K562 (cell line): Measurements from ENCODE around the gene AIFM3. TPM values are rescaled to one million over a fixed set of nuclear protein-coding genes. Genes with fewer than 3 reads are reported as not detected.

Source experiments
- ATAC-seq: fragments of 200-7000 bp; cut with Tn5 transposase; 3 replicates; pipeline ENCODE4 v1.9.1; 2020; ENCODE audit warnings: moderate library complexity
- BruUV-seq: library from RNA; stranded (reverse); fragments of 400-500 nt; replicated peaks from 2 replicates; lab custom pipeline; 2021; lab: Mats Ljungman, UMichigan
- CTCF ChIA-PET: fragments of 300-600 bp; formaldehyde crosslinking; extraction: SDS; loops from one replicate; lab custom pipeline; 2021; ENCODE audit warnings: low intra/inter-chr PET ratio; lab: Yijun Ruan, JAX
- POLR2A ChIA-PET: fragments of 300-600, 350-650 bp; sonication (Branson Sonifier 250); formaldehyde crosslinking; extraction: SDS; loops from one replicate; lab custom pipeline; 2021; ENCODE audit warnings: antibody characterized with exemption, inconsistent platforms; lab: Yijun Ruan, JAX
- DNase-seq, 4 experiments: peaks; one replicate each; pipeline versions ENCODE4 v3.0.0 to v3.0.0-alpha.2; 2011 to 2018; ENCODE audit warnings: low spot score in 3 of 4, mixed read lengths in 3 of 4; ENCODE audit errors: extremely low read depth in 1 of 4
- FAIRE-seq: peaks from 2 replicates; lab custom pipeline; 2011; peaks lifted over from hg19 to GRCh38; lab: Jason Lieb, UNC
- H2AFZ ChIP-seq: 2 replicates; pipeline ENCODE4 v1.6.0; 2011; ENCODE audit warnings: low read depth, low read length, control low read depth, inconsistent platforms
- H3K27ac ChIP-seq: fragments of 200-600 bp; 3 replicates; pipeline ENCODE4 v1.8.0; 2011; ENCODE audit warnings: low read depth, mild to moderate bottlenecking, control low read depth, inconsistent platforms, low read length, moderate library complexity, mixed read lengths; ENCODE audit errors: extremely low read depth
- H3K27me3 ChIP-seq, 2 experiments: fragments of 300-600 bp in 1 of 2; 2 replicates in 1 of 2; 3 replicates in 1 of 2; pipeline versions ENCODE4 v1.6.0 to v1.8.0; 2011; ENCODE audit warnings: inconsistent platforms in 2 of 2, low read length in 2 of 2, mild to moderate bottlenecking in 1 of 2, mixed read lengths in 1 of 2, moderate library complexity in 1 of 2; ENCODE audit not compliant: control insufficient read depth in 2 of 2, insufficient read depth in 2 of 2
- H3K36me3 ChIP-seq: fragments of 300-600 bp; 3 replicates; pipeline ENCODE4 v1.8.0; 2011; ENCODE audit warnings: mild to moderate bottlenecking, low read length, inconsistent platforms; ENCODE audit not compliant: control insufficient read depth, insufficient read depth
- H3K4me1 ChIP-seq, 2 experiments: fragments of 200-600 bp in 1 of 2; replicated peaks in 1 of 2; 2 replicates in 1 of 2; 3 replicates in 1 of 2; pipeline versions ENCODE4 v1.5.1 to v1.8.0; 2011; ENCODE audit warnings: inconsistent platforms in 2 of 2, low read length in 2 of 2, mild to moderate bottlenecking in 1 of 2, mixed read lengths in 1 of 2, moderate library complexity in 1 of 2; ENCODE audit not compliant: control insufficient read depth in 2 of 2, insufficient read depth in 2 of 2
- H3K4me2 ChIP-seq: 2 replicates; pipeline ENCODE4 v1.6.1; 2011; ENCODE audit warnings: low read length, control low read depth, inconsistent platforms, mixed read lengths; ENCODE audit not compliant: insufficient read depth
- H3K4me3 ChIP-seq: fragments of 200-600 bp; sonication (generic), shearing (Covaris generic); 2 replicates; pipeline ENCODE4 v1.5.1; 2016; ENCODE audit warnings: control low read depth, inconsistent platforms
- H3K79me2 ChIP-seq: fragments of 200-600 bp; 3 replicates; pipeline ENCODE4 v1.8.0; 2011; ENCODE audit warnings: low read length, inconsistent platforms; ENCODE audit not compliant: control insufficient read depth, insufficient read depth
- H3K9ac ChIP-seq, 2 experiments: 2 replicates each; pipeline versions ENCODE4 v1.6.0 to v1.6.1; 2011; ENCODE audit warnings: low read depth in 2 of 2, low read length in 2 of 2, control low read depth in 1 of 2, inconsistent platforms in 1 of 2, mild to moderate bottlenecking in 1 of 2, mixed read lengths in 1 of 2; ENCODE audit not compliant: insufficient read depth in 1 of 2
- H3K9me1 ChIP-seq: one replicate; pipeline ENCODE4 v1.6.0; 2011; ENCODE audit warnings: inconsistent platforms, mild to moderate bottlenecking, low read length, moderate library complexity; ENCODE audit not compliant: control insufficient read depth, insufficient read depth
- H3K9me3 ChIP-seq: replicated peaks from 2 replicates; pipeline ENCODE4 v1.5.1; 2011; ENCODE audit warnings: low read depth, low read length, inconsistent platforms; ENCODE audit not compliant: control insufficient read depth, insufficient read depth
- H4K20me1 ChIP-seq: replicated peaks from 2 replicates; pipeline ENCODE4 v1.6.1; 2011; ENCODE audit warnings: low read length, inconsistent platforms, mixed read lengths; ENCODE audit not compliant: control insufficient read depth, insufficient read depth
- ARHGAP35 ChIP-seq: fragments of 450-650 bp; IDR thresholded peaks from 2 replicates; pipeline ENCODE4 v1.6.1; 2018; ENCODE audit not compliant: partially characterized antibody
- ARNT ChIP-seq, 2 experiments: fragments of 450-650 bp; IDR thresholded peaks; 2 replicates each; pipeline ENCODE4 v1.6.1; 2016; ENCODE audit warnings: mild to moderate bottlenecking in 1 of 2
- DNMT1 ChIP-seq: fragments of 450-650 bp; IDR thresholded peaks from 2 replicates; pipeline ENCODE4 v1.6.1; 2016; ENCODE audit warnings: antibody characterized with exemption, mild to moderate bottlenecking
- FOXM1 ChIP-seq, 2 experiments: fragments of 450-650 bp in 1 of 2; sonication (generic) in 1 of 2; formaldehyde crosslinking in 1 of 2; IDR thresholded peaks; 2 replicates each; pipeline versions ENCODE4 v1.6.1 to v1.9.0; 2017 to 2022; ENCODE audit warnings: low read depth in 2 of 2, mild to moderate bottlenecking in 2 of 2, missing genetic modification reagents in 1 of 2, moderate library complexity in 1 of 2
- GATAD2A ChIP-seq: fragments of 450-650 bp; IDR thresholded peaks from 2 replicates; pipeline ENCODE4 v1.6.1; 2017
- KLF1 ChIP-seq: fragments of 450-650 bp; IDR thresholded peaks from 2 replicates; pipeline ENCODE4 v1.6.1; 2016; ENCODE audit warnings: missing genetic modification characterization, missing compliant biosample characterization
- MCM5 ChIP-seq: fragments of 450-650 bp; IDR thresholded peaks from 2 replicates; pipeline ENCODE4 v1.6.1; 2016; ENCODE audit warnings: low read depth
- NELFE ChIP-seq: IDR thresholded peaks from 2 replicates; pipeline ENCODE4 v1.6.1; 2011; ENCODE audit warnings: mild to moderate bottlenecking; ENCODE audit not compliant: insufficient read depth, insufficient read length
- POLR2B ChIP-seq: fragments of 450-650 bp; IDR thresholded peaks from 2 replicates; pipeline ENCODE4 v1.6.1; 2018; ENCODE audit warnings: low read depth; ENCODE audit not compliant: partially characterized antibody
- PTTG1 ChIP-seq: fragments of 450-650 bp; IDR thresholded peaks from 2 replicates; pipeline ENCODE4 v1.6.1; 2016; ENCODE audit warnings: low read depth, mild to moderate bottlenecking, missing genetic modification characterization, missing compliant biosample characterization
- RFX7 ChIP-seq: fragments of 250-450 bp; sonication (Bioruptor Pico); IDR thresholded peaks from 2 replicates; pipeline ENCODE4 v1.5.1; 2021; ENCODE audit warnings: mild to moderate bottlenecking
- THAP12 ChIP-seq: fragments of 250-450 bp; sonication (Bioruptor Pico); IDR thresholded peaks from 2 replicates; pipeline ENCODE4 v1.9.0; 2021; ENCODE audit warnings: mild to moderate bottlenecking, inconsistent platforms
- ZHX1 ChIP-seq: fragments of 150-350 bp; conservative IDR thresholded peaks from 2 replicates; pipeline ENCODE4 v1.6.1; 2014; ENCODE audit warnings: low read length
- ZNF512 ChIP-seq: IDR thresholded peaks from 2 replicates; pipeline ENCODE4 v1.6.1; 2016; ENCODE audit warnings: missing genetic modification characterization, missing compliant biosample characterization
- WGBS: fragments of 100-300 bp; shearing (Covaris generic); methylation state at CpG from one replicate; pipeline ENCODE4 v1.1.6; 2016; ENCODE audit warnings: low coverage, mixed read lengths; ENCODE audit not compliant: insufficient coverage; ENCODE audit errors: missing lambda C conversion rate; 5-methylcytosine and 5-hydroxymethylcytosine counted together
- in situ Hi-C: fragments of 300-500 bp; cut with MboI; formaldehyde crosslinking; loops from 4 replicates; pipeline ENCODE4 v1.15.0; 2018; ENCODE audit warnings: inconsistent platforms, mixed read lengths
- intact Hi-C: fragments of 100-400 bp; cut with micrococcal nuclease; formaldehyde crosslinking; loops from 2 replicates; pipeline ENCODE4 v1.14.2; 2022
- polyA plus RNA-seq, 8 experiments: library from polyadenylated mRNA; depleted of rRNA in 4 of 8; stranded (reverse) in 5 of 8; unstranded in 3 of 8; fragments of >200 nt; fragmentation: Nextera tagmentation in 2 of 8; fragmentation: Illumina TruSeq in 1 of 8; extraction: Ambion mirVana in 2 of 8; extraction: Trizol in 1 of 8; gene quantifications; 2 replicates each; pipeline versions ENCODE4 v1.2.1 to v1.2.3, GENCODE V29; 2011 to 2014; ENCODE audit warnings: inconsistent platforms in 1 of 8, missing spikeins in 1 of 8
- total RNA-seq, 7 experiments: library from RNA; depleted of rRNA in 6 of 7; stranded (reverse); fragments of >200 nt in 6 of 7; fragmentation: Illumina TruSeq in 2 of 7; extraction: Trizol in 2 of 7; gene quantifications; 2 replicates each; pipeline versions ENCODE4 v1.2.1 to v1.2.3, GENCODE V29; 2011 to 2021; ENCODE audit warnings: low replicate concordance in 1 of 7

The AIFM3 gene
- total and polyA plus RNA-seq, 9 of the 15 experiments (the other 6 are each of a cell fraction or from before 2014, with no cell fraction given), result 0.03 to 0.20 (median 0.07) TPM; not detected in 1

- TF ChIP-seq DNMT1 (0 out of 2 replicates have a peak, but pooled peaks have one; percentile 69), ARNT (IDR thresholded peaks at IDR 0.05) (0 out of 4 replicates have a peak, but pooled peaks of 1 of the 2 experiments have one; percentile 27), POLR2B (peak; percentile 19)
- TF ChIP-seq, all 486 proteins: peak for 16; not testable (repeated sequence) for 470
These were observed 27.4 kb upstream of the AIFM3 start (continued) for GRCh38 chr22:20939457-20940185.

DNA sequence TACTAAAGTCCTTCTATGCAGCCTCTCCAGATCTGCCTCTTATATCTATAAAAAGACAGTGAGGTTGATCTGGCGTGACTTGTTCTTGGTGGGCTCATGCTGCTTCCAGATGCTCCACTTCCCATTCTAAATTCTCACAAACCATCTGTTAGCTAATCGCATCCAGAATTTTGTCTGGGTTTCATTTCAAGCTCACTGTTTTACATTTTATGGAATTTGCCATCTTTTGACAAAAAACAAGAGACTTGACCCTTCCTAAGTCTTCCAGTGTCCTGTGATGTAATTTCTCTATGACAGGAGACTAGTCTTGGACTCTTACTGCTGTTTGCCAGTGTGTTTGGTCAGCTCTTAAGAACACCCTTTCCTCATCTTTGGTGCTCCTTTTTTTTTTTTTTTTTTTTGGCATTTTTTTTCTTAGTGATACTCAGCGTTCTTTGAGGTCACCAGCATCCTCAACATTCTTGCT, 26.8 kb upstream of the AIFM3 start:
- H3K4me1 ChIP-seq, result peaks cover 23 to 41% of the 10 kb centered on the region in 2 experiments
- peaks cover 95% of the 10 kb centered on the region for H4K20me1 ChIP-seq
- peaks cover 84% of the 10 kb centered on the region for H3K36me3 ChIP-seq
- peaks cover 97% of the 10 kb centered on the region for H3K79me2 ChIP-seq
- H3K9me3 ChIP-seq, result no peaks in the 10 kb centered on the region
- ChIA-PET POLR2A (interaction anchor here (0.7 to 64.4 kb wide), 6 partner anchors 11 to 927 kb away, joined by 3 to 1556 read pairs (median 4); partner anchors contain the start of genes AIFM3, CRKL, LZTR1 and MAPK1), CTCF (no interaction called here)
- BruUV-seq, result no TSS peak
- WGBS, result 81% methylated on average over 3 of the region's 3 CpGs
- no peak overlapping the region for H2AFZ ChIP-seq
- H3K4me3 ChIP-seq, result no peak overlapping the region
- H3K4me2 ChIP-seq, result no peak overlapping the region
- DNase-seq (peak in 1 of 4 experiments; percentile 46), ATAC-seq (no peak), FAIRE-seq (no peak)
- H3K27me3 ChIP-seq, result no peaks in the 10 kb centered on the region
- intact Hi-C loops, result no loop called here
- H3K9ac ChIP-seq, result no peak overlapping the region
- in situ Hi-C loops, result no loop called here
- peaks cover 40% of the 10 kb centered on the region for H3K9me1 ChIP-seq
- no peak overlapping the region for H3K27ac ChIP-seq
- no peak for TF ChIP-seq GATAD2A
- TF ChIP-seq ARHGAP35, result peak; percentile 28
- no peak for TF ChIP-seq FOXM1 (IDR thresholded peaks at IDR 0.05; ENCODE audit: low read depth)
- no peak for TF ChIP-seq FOXM1 (CRISPR knock-in tag; IDR thresholded peaks at IDR 0.05; ENCODE audit: low read depth)
- no peak for TF ChIP-seq ZNF512
- 0 out of 2 replicates have a peak, but pooled peaks have one; percentile 15 for TF ChIP-seq KLF1 (tag)
- TF ChIP-seq MCM5, result no peak
- no peak for TF ChIP-seq ZHX1
- TF ChIP-seq RFX7 (CRISPR knock-in tag), result no peak
- no peak for TF ChIP-seq THAP12 (CRISPR knock-in tag)
- TF ChIP-seq NELFE, result no peak
- no peak for TF ChIP-seq PTTG1 (tag)
